Measurements from ENCODE around the gene ACRBP.

DNA sequence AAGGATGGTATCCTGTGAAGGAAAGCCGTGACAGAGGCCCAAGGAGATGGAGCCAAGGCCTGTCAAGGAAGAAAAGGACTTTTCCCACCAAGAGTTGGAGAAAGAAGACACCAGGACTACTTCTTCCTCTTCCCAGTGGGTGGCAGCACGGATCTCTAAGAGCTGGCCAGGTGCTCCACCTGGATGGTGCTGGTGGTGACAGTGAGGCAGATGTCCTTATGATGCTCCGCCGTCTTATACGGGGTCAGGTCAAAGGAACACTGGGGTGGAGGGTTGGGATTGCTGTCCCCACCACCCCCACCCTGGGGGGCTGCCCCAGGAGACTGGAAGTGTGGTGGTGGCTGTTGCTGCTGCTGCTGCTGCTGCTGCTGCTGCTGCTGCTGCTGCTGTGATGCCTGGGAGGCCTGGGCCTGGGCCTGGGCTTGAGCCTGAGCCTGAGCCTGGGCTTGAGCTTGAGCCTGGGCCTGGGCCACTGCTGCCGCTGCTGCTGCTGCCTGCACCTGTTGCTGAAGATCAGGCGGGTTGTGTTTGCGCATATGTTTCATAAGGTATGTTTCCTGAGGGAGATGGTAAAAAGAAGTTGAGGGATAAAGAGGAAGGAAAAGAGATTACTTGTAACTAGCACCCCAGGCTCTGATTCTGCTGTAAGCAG, 20.5 kb upstream of the ACRBP start:
- TF ChIP-seq, protein P1, sequence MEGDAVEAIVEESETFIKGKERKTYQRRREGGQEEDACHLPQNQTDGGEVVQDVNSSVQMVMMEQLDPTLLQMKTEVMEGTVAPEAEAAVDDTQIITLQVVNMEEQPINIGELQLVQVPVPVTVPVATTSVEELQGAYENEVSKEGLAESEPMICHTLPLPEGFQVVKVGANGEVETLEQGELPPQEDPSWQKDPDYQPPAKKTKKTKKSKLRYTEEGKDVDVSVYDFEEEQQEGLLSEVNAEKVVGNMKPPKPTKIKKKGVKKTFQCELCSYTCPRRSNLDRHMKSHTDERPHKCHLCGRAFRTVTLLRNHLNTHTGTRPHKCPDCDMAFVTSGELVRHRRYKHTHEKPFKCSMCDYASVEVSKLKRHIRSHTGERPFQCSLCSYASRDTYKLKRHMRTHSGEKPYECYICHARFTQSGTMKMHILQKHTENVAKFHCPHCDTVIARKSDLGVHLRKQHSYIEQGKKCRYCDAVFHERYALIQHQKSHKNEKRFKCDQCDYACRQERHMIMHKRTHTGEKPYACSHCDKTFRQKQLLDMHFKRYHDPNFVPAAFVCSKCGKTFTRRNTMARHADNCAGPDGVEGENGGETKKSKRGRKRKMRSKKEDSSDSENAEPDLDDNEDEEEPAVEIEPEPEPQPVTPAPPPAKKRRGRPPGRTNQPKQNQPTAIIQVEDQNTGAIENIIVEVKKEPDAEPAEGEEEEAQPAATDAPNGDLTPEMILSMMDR (IDR thresholded peaks at IDR 0.05) = no peak
- TF ChIP-seq POLR2A (IDR thresholded peaks at IDR 0.05) = no peak

Data from tibial nerve (tissue), 3 donors.